H9 (cell line): Measurements from ENCODE around the gene BCAS1. TPM values are rescaled to one million over a fixed set of nuclear protein-coding genes. Genes with fewer than 3 reads are reported as not detected.

Source experiments
- DNase-seq: peaks from one replicate; pipeline ENCODE4 v3.0.0-alpha.2; 2017
- H2AFZ ChIP-seq: one replicate; pipeline ENCODE4 v1.6.1; 2013; ENCODE audit warnings: mild to moderate bottlenecking, low read length, control low read depth, moderate library complexity
- H2AK5ac ChIP-seq: 2 replicates; pipeline ENCODE4 v1.6.1; 2013; ENCODE audit warnings: low read length, control low read depth, mixed read lengths; ENCODE audit not compliant: insufficient read length
- H2BK120ac ChIP-seq: one replicate; pipeline ENCODE4 v1.6.1; 2013; ENCODE audit warnings: low read depth, mild to moderate bottlenecking, low read length, control low read depth, inconsistent platforms; ENCODE audit not compliant: poor library complexity, severe bottlenecking
- H2BK12ac ChIP-seq: 2 replicates; pipeline ENCODE4 v1.6.1; 2013; ENCODE audit warnings: low read length, control low read depth, mixed read lengths, low read depth; ENCODE audit not compliant: insufficient read length
- H2BK15ac ChIP-seq: 2 replicates; pipeline ENCODE4 v1.6.1; 2013; ENCODE audit warnings: low read depth, low read length, control low read depth
- H2BK20ac ChIP-seq: one replicate; pipeline ENCODE4 v1.6.1; 2013; ENCODE audit warnings: low read depth, mild to moderate bottlenecking, low read length, control low read depth, inconsistent platforms; ENCODE audit not compliant: poor library complexity, severe bottlenecking
- H2BK5ac ChIP-seq: 2 replicates; pipeline ENCODE4 v1.6.1; 2013; ENCODE audit warnings: low read length, control low read depth, mixed read lengths; ENCODE audit not compliant: insufficient read length
- H3K14ac ChIP-seq: 2 replicates; pipeline ENCODE4 v1.6.1; 2013; ENCODE audit warnings: low read length, control low read depth; ENCODE audit not compliant: insufficient read depth
- H3K18ac ChIP-seq: 2 replicates; pipeline ENCODE4 v1.6.1; 2013; ENCODE audit warnings: low read depth, mild to moderate bottlenecking, mixed read lengths, low read length, control low read depth; ENCODE audit not compliant: insufficient read length
- H3K23ac ChIP-seq: 2 replicates; pipeline ENCODE4 v1.6.1; 2013; ENCODE audit warnings: low read length, control low read depth, mixed read lengths, low read depth; ENCODE audit not compliant: insufficient read length
- H3K23me2 ChIP-seq: 2 replicates; pipeline ENCODE4 v1.6.1; 2013; ENCODE audit warnings: low read depth, mild to moderate bottlenecking, mixed read lengths, low read length, control low read depth; ENCODE audit not compliant: insufficient read length, poor library complexity, severe bottlenecking
- H3K27ac ChIP-seq: 2 replicates; pipeline ENCODE4 v1.5.1; 2013; ENCODE audit warnings: low read length, control low read depth, mixed read lengths, low read depth; ENCODE audit not compliant: insufficient read length
- H3K27me3 ChIP-seq: 2 replicates; pipeline ENCODE4 v1.6.1; 2013; ENCODE audit warnings: low read length, control low read depth, inconsistent platforms; ENCODE audit not compliant: insufficient read depth
- H3K4ac ChIP-seq: 2 replicates; pipeline ENCODE4 v1.6.1; 2013; ENCODE audit warnings: low read depth, mild to moderate bottlenecking, control low read depth, inconsistent platforms, low read length, moderate library complexity
- H3K4me1 ChIP-seq: 2 replicates; pipeline ENCODE4 v1.6.1; 2013; ENCODE audit warnings: low read length, control low read depth, inconsistent platforms; ENCODE audit not compliant: insufficient read depth
- H3K4me2 ChIP-seq: 2 replicates; pipeline ENCODE4 v1.6.1; 2013; ENCODE audit warnings: low read length, control low read depth, mixed read lengths; ENCODE audit not compliant: insufficient read length, insufficient read depth
- H3K56ac ChIP-seq: 2 replicates; pipeline ENCODE4 v1.6.1; 2013; ENCODE audit warnings: low read depth, mild to moderate bottlenecking, mixed read lengths, low read length, control low read depth; ENCODE audit not compliant: insufficient read length
- H3K79me1 ChIP-seq: 2 replicates; pipeline ENCODE4 v1.6.1; 2013; ENCODE audit warnings: low read depth, mild to moderate bottlenecking, moderate library complexity, low read length, control low read depth, inconsistent platforms; ENCODE audit not compliant: insufficient read depth, poor library complexity, severe bottlenecking
- H3K79me2 ChIP-seq: 2 replicates; pipeline ENCODE4 v1.6.1; 2013; ENCODE audit warnings: low read length, control low read depth, inconsistent platforms; ENCODE audit not compliant: insufficient read depth
- H3K9ac ChIP-seq: 2 replicates; pipeline ENCODE4 v1.6.1; 2013; ENCODE audit warnings: low read length, control low read depth, mixed read lengths; ENCODE audit not compliant: insufficient read length; ENCODE audit errors: extremely low read depth
- H3K9me3 ChIP-seq: one replicate; pipeline ENCODE4 v1.6.1; 2013; ENCODE audit warnings: low read depth, low read length, inconsistent platforms; ENCODE audit not compliant: control insufficient read depth
- H3T11ph ChIP-seq: one replicate; pipeline ENCODE4 v1.6.1; 2013; ENCODE audit warnings: mild to moderate bottlenecking, low read length, control low read depth, inconsistent platforms
- H4K20me1 ChIP-seq: one replicate; pipeline ENCODE4 v1.6.1; 2013; ENCODE audit not compliant: control insufficient read depth, insufficient read length, insufficient read depth
- H4K5ac ChIP-seq: 2 replicates; pipeline ENCODE4 v1.6.1; 2013; ENCODE audit warnings: low read depth, mild to moderate bottlenecking, mixed read lengths, low read length, control low read depth; ENCODE audit not compliant: insufficient read length
- H4K8ac ChIP-seq: replicated peaks from 2 replicates; pipeline ENCODE4 v1.6.1; 2013; ENCODE audit warnings: low read length, control low read depth, mixed read lengths, low read depth; ENCODE audit not compliant: insufficient read length
- H4K91ac ChIP-seq: 2 replicates; pipeline ENCODE4 v1.6.1; 2013; ENCODE audit warnings: low read depth, mild to moderate bottlenecking, moderate library complexity, mixed read lengths, low read length, control low read depth; ENCODE audit not compliant: insufficient read length
- H3K27ac Mint-ChIP-seq, 3 experiments: 2 replicates in 2 of 3; 3 replicates in 1 of 3; pipeline ENCODE4 v1.8.0; 2020 to 2021; ENCODE audit warnings: mixed read lengths in 3 of 3, mild to moderate bottlenecking in 1 of 3, moderate library complexity in 1 of 3
- H3K27me3 Mint-ChIP-seq: 2 replicates; pipeline ENCODE4 v1.8.0; 2021; ENCODE audit warnings: low read depth, mild to moderate bottlenecking, moderate library complexity, mixed read lengths
- H3K36me3 Mint-ChIP-seq, 3 experiments: 2 replicates in 2 of 3; 3 replicates in 1 of 3; pipeline ENCODE4 v1.8.0; 2020 to 2021; ENCODE audit warnings: low read depth in 3 of 3, mixed read lengths in 3 of 3; ENCODE audit not compliant: insufficient read depth in 1 of 3
- H3K4me1 Mint-ChIP-seq, 2 experiments: 2 replicates each; pipeline ENCODE4 v1.8.0; 2020; ENCODE audit warnings: mixed read lengths in 2 of 2
- H3K4me3 Mint-ChIP-seq, 2 experiments: 2 replicates in 1 of 2; 3 replicates in 1 of 2; pipeline ENCODE4 v1.8.0; 2020 to 2021; ENCODE audit warnings: mild to moderate bottlenecking in 2 of 2, mixed read lengths in 2 of 2, moderate library complexity in 1 of 2
- H3K9me3 Mint-ChIP-seq, 2 experiments: 2 replicates in 1 of 2; 3 replicates in 1 of 2; pipeline ENCODE4 v1.8.0; 2020; ENCODE audit warnings: mild to moderate bottlenecking in 2 of 2, mixed read lengths in 2 of 2, moderate library complexity in 1 of 2
- CTCF ChIP-seq: fragments of 200-600 bp; sonication (generic); conservative IDR thresholded peaks from 3 replicates; pipeline ENCODE4 v1.8.0; 2021; ENCODE audit warnings: antibody characterized with exemption, mild to moderate bottlenecking
- WGBS: extraction: QIAGEN DNeasy Blood & Tissue Kit; methylation state at CpG from one replicate; pipeline ENCODE4 v1.1.7; 2013; ENCODE audit warnings: missing lambda C conversion rate, low lambda C conversion rate, mixed read lengths; ENCODE audit not compliant: insufficient read length; ENCODE audit errors: extremely low coverage; 5-methylcytosine and 5-hydroxymethylcytosine counted together
- total RNA-seq: library from RNA; stranded (reverse); gene quantifications from 2 replicates; pipeline ENCODE4 v1.2.1, GENCODE V29; 2021

Gene BCAS1
- total RNA-seq, 1 experiment from 2014 or later: 0.15 TPM

- Histone ChIP-seq H3K79me2 (no peaks in the 10 kb centered on the region), H4K5ac (no peak overlapping the region), H4K20me1 (no peaks in the 10 kb centered on the region), H2BK120ac (no peak overlapping the region), H2BK20ac (no peak overlapping the region), H4K91ac (no peak overlapping the region), H3K23me2 (no peaks in the 10 kb centered on the region), H3K9me3 (no peaks in the 10 kb centered on the region), H3K9ac (no peak overlapping the region), H3K4me1 (peaks cover 15% of the 10 kb centered on the region), H2BK15ac (no peak overlapping the region), H2BK12ac (no peak overlapping the region), H2AK5ac (no peak overlapping the region), H3K14ac (no peak overlapping the region), H3K79me1 (no peaks in the 10 kb centered on the region), H3T11ph (no peak overlapping the region), H3K4ac (no peak overlapping the region), H2BK5ac (no peak overlapping the region), H2AFZ (peak overlapping the region; percentile 67), H3K27ac (no peak overlapping the region), H3K27me3 (no peaks in the 10 kb centered on the region), H3K18ac (no peak overlapping the region), H4K8ac (no peak overlapping the region), H3K4me2 (no peak overlapping the region), H3K56ac (no peak overlapping the region), H3K23ac (no peak overlapping the region)
- Mint-ChIP-seq H3K36me3 (no peaks in the 10 kb centered on the region; a peak in 1 of 7 replicates), H3K27ac (peak overlapping the region; percentile 41 to 63 (median 62); a peak in 2 of 7 replicates), H3K4me3 (no peak overlapping the region), H3K9me3 (no peaks in the 10 kb centered on the region), H3K4me1 (peaks cover 42 to 44% of the 10 kb centered on the region in 2 experiments), H3K27me3 (no peaks in the 10 kb centered on the region)
- no CpG with 5 or more reads among the region's 4 CpGs for WGBS
- no peak for TF ChIP-seq CTCF
- DNase-seq: no peak
Measured at GRCh38 chr20:53901497-53902096, 168.8 kb downstream of the BCAS1 start.
